Activated B cell treated with CpG ODN at 0.5 μM for 24 hours (primary cell): ENCODE data around the gene MAPK13. TPM values are rescaled to one million over a fixed set of nuclear protein-coding genes. Genes with fewer than 3 reads are reported as not detected.
A peak's percentile ranks its signal among the peaks of the same experiment; 100 is the strongest.

ENCODE experiments used
- ATAC-seq: fragments of 200-7000 bp; cut with Tn5 transposase; one replicate; pipeline ENCODE4 v1.10.0; 2021; ENCODE audit warnings: low read depth, mild to moderate bottlenecking, moderate library complexity
- CTCF ChIA-PET: fragments of 350-600 bp; sonication (Branson Sonifier 250); formaldehyde crosslinking; loops from one replicate; lab custom pipeline; 2021; ENCODE audit warnings: antibody characterized with exemption; lab: Charles Lee
- POLR2A ChIA-PET: fragments of 350-600 bp; sonication (Branson Sonifier 250); formaldehyde crosslinking; loops from one replicate; lab custom pipeline; 2021; ENCODE audit warnings: antibody characterized with exemption; lab: Charles Lee
- DNase-seq: peaks from one replicate; pipeline ENCODE4 v3.0.0; 2022
- H3K27ac Mint-ChIP-seq: one replicate; pipeline ENCODE4 v1.8.0; 2020; ENCODE audit warnings: mixed read lengths
- H3K27me3 Mint-ChIP-seq: one replicate; pipeline ENCODE4 v1.8.0; 2021; ENCODE audit warnings: mixed read lengths
- H3K36me3 Mint-ChIP-seq: one replicate; pipeline ENCODE4 v1.8.0; 2021; ENCODE audit warnings: low read depth, mixed read lengths
- H3K4me1 Mint-ChIP-seq: one replicate; pipeline ENCODE4 v1.8.0; 2021; ENCODE audit warnings: mixed read lengths
- H3K4me3 Mint-ChIP-seq: one replicate; pipeline ENCODE4 v1.8.0; 2020; ENCODE audit warnings: mild to moderate bottlenecking, mixed read lengths
- H3K9me3 Mint-ChIP-seq: one replicate; pipeline ENCODE4 v1.8.0; 2020; ENCODE audit warnings: mixed read lengths
- intact Hi-C: fragments of 100-400 bp; cut with micrococcal nuclease; formaldehyde crosslinking; loops from one replicate; pipeline ENCODE4 v1.15.1; 2024
- total RNA-seq: library from RNA; stranded (reverse); gene quantifications from 2 replicates; pipeline ENCODE4 v1.2.3, GENCODE V29; 2022
- TF ChIP-seq, protein P1 (sequence below): fragments of 200-600 bp; IDR thresholded peaks from one replicate; pipeline ENCODE4 v1.8.0; 2022; ENCODE audit warnings: antibody characterized with exemption, mild to moderate bottlenecking

MAPK13 gene
- total RNA-seq, 1 donor from 2014 or later, result 22.7 TPM

DNA sequence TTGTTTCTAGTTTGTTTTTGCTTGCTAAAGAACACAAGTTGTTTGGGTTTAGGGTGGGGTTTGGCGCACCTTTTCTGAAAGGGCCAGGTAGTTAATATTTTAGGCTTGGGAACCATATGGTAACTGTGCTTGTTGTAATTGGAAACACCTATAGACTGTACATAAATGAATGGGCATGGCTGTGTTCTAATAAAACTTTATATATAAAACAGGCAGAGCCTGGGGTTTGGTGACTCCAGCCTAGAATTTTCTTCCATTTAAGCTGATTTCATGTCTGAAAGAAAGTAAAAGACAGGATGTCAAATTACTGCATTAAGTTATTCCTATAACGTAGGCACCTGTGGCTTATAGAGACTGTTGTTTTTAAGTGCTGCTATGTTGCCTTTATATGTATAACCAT is 36.1 kb upstream of the MAPK13 start:
- Mint-ChIP-seq H3K9me3 (no peaks in the 10 kb centered on the region), H3K4me1 (peaks cover 26% of the 10 kb centered on the region), H3K27me3 (no peaks in the 10 kb centered on the region), H3K4me3 (no peak overlapping the region), H3K36me3 (peaks cover 30% of the 10 kb centered on the region), H3K27ac (no peak overlapping the region)
- ChIA-PET POLR2A (interaction anchor here (0.8 to 3.9 kb wide), 4 partner anchors 19 to 67 kb away, joined by 3 to 31 read pairs (median 4); partner anchors contain the start of gene MAPK14), CTCF (interaction anchor here (0.7 to 4.3 kb wide), 22 partner anchors 9 to 357 kb away, joined by 3 to 83 read pairs (median 6); partner anchors contain the start of genes ARMC12, BRPF3, MAPK13 and MAPK14)
- DNase-seq (no peak), ATAC-seq (no peak)
- TF ChIP-seq, protein P1, sequence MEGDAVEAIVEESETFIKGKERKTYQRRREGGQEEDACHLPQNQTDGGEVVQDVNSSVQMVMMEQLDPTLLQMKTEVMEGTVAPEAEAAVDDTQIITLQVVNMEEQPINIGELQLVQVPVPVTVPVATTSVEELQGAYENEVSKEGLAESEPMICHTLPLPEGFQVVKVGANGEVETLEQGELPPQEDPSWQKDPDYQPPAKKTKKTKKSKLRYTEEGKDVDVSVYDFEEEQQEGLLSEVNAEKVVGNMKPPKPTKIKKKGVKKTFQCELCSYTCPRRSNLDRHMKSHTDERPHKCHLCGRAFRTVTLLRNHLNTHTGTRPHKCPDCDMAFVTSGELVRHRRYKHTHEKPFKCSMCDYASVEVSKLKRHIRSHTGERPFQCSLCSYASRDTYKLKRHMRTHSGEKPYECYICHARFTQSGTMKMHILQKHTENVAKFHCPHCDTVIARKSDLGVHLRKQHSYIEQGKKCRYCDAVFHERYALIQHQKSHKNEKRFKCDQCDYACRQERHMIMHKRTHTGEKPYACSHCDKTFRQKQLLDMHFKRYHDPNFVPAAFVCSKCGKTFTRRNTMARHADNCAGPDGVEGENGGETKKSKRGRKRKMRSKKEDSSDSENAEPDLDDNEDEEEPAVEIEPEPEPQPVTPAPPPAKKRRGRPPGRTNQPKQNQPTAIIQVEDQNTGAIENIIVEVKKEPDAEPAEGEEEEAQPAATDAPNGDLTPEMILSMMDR, result no peak
- intact Hi-C loops, result loop anchor here (10.0 kb wide), 1 partner anchor 169 kb away; the partner anchor contains the start of gene SRPK1

DNA sequence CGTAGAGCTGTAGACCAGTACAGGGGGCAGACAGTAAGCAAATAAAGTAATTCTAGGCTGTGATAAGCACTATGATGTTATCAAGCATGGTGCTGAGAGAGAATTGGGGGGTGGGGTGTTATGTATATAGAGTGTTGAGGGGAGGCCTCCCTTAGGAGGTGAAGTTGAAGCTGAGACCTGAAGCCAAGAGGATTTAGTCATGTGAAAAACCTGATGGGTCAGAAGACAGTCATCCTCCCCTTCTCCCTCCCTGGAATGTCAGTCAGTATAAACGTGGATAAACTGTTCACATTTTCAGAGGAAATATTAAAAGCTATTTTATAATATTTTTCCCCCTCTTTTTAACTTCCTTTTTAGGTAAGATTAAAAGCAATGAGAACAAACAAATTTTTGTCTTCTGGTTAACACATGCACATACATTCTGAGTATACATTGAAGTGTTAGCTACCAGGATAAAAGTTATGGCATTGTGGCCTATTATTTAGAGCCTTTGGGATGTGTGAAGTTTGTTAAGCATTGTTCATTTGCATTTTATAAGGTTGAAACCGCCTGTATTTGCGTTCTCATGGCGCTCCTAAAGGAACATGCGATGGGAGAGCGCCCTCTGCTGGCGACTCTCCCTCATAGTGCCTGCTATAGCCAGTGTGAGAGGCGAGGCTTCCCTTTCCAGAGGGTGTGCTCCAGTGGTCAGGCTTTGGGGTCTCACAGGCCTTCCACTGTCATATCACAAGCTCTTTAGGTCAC is 35.4 kb upstream of the MAPK13 start:
- Mint-ChIP-seq H3K4me1 (peaks cover 33% of the 10 kb centered on the region), H3K4me3 (no peak overlapping the region), H3K9me3 (no peaks in the 10 kb centered on the region), H3K36me3 (peaks cover 30% of the 10 kb centered on the region), H3K27me3 (no peaks in the 10 kb centered on the region), H3K27ac (peak overlapping the region; percentile 30)
- ATAC-seq (peak; percentile 93), DNase-seq (peak; percentile 70)
- intact Hi-C loops, result loop anchor here (1.0 to 10.0 kb wide), 6 partner anchors 28 to 573 kb away; partner anchors contain the start of genes ARMC12, BRPF3, MAPK14 and SRPK1
- TF ChIP-seq, protein P1, result peak; percentile 32
- CTCF ChIA-PET, result interaction anchor here (0.7 to 4.3 kb wide), 32 partner anchors 9 to 361 kb away, joined by 3 to 83 read pairs (median 4); partner anchors contain the start of genes ARMC12, BRPF3, MAPK13 and MAPK14
- POLR2A ChIA-PET, result interaction anchor here (0.6 to 3.9 kb wide), 6 partner anchors 9 to 385 kb away, joined by 3 to 31 read pairs (median 3); partner anchors contain the start of gene MAPK14

DNA sequence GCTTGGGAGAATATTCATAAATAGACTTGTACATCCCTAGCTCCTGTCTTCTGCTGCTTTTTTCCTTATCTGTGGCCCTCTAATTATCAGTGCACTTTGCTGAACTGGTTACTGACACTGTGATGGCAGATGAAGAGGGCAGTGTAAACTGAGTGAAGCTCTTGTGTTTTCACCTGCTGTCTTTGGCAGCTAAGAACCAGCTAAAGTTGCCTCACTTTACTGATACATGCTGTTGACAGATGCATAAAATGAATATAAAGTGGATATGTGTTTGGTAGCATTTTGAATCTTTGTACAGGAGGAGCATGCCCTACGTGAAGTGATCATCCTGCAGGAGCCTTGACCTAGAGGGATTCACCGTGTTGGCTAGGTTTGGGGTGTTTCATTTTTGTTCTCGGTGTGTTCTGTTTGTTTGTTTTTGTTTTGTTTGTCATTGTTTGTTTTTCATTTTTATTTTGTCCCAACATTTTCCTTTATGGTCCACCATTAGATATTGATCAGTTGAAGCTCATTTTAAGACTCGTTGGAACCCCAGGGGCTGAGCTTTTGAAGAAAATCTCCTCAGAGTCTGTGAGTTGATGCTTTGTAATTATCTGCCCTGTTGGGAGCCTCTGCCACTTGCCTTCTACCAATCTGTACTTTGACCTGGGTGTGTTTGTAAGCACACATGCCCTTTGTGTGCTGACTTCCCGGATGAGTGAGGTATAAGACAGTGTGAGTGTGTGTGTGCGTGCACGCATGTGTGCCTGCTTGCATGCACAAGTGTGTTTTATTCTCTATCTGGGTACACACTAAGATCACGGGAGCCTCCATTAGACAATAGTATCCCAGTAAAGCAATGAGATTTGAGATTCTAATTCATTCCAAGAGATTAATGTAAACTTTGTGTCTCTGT is 34.6 kb upstream of the MAPK13 start:
- TF ChIP-seq, protein P1, result no peak
- intact Hi-C loops, result loop anchor here (1.0 to 10.0 kb wide), 6 partner anchors 28 to 573 kb away; partner anchors contain the start of genes ARMC12, BRPF3, MAPK14 and SRPK1

DNA sequence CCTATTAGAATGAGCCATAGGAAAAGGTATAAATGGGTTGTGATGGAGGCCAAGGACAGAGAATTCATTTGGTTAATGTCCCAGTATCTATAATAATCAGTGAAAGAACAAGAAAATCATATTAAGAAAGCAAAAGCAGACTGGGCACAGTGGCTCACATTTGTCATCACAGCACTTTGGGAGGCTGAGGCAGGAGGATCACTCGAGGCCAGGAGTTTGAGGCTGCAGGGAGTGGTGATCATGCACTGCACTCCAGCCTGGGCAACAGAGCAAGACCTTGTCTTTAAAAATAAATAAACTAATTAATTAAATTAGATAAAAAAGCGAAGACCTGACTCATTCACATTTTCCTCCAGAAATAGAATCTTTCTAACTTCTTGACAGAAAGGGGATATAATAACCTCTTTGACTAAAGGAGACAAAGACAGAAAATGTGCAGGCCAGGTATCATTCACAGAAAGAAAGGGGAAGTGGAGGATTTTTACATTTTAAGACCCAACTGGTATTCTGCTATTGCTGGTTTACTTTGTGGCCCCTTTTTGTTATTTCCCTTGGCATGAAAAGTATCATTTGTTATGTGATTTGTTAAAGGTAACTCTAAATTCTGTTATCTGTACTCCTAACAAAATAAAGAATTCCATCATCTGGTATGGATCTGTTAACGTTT is 31.9 kb upstream of the MAPK13 start:
- no peak for DNase-seq
- ChIA-PET POLR2A (interaction anchor here (1.0 kb wide), 1 partner anchor 31 kb away, joined by 3 read pairs; no protein-coding TSS in a partner anchor), CTCF (interaction anchor here (1.0 to 4.3 kb wide), 3 partner anchors 23 to 97 kb away, joined by 4 to 83 read pairs (median 4); partner anchors contain the start of genes MAPK14 and SLC26A8)
- intact Hi-C loops, result loop anchor here (5.0 to 10.0 kb wide), 2 partner anchors 174 to 576 kb away; partner anchors contain the start of gene SRPK1
- Mint-ChIP-seq H3K27me3 (no peaks in the 10 kb centered on the region), H3K27ac (peak overlapping the region; percentile 50), H3K9me3 (no peaks in the 10 kb centered on the region), H3K4me1 (peaks cover 43% of the 10 kb centered on the region), H3K36me3 (peaks cover 25% of the 10 kb centered on the region), H3K4me3 (no peak overlapping the region)
- ATAC-seq, result no peak
- TF ChIP-seq, protein P1, result no peak

More for the DNA sequence above, 34.6 kb upstream of the MAPK13 start:
- H3K27ac Mint-ChIP-seq, result peak overlapping the region; percentile 30
- H3K9me3 Mint-ChIP-seq, result no peaks in the 10 kb centered on the region
- peaks cover 30% of the 10 kb centered on the region for H3K36me3 Mint-ChIP-seq
- ChIA-PET CTCF (interaction anchor here (0.8 to 4.3 kb wide), 27 partner anchors 8 to 362 kb away, joined by 3 to 83 read pairs (median 4); partner anchors contain the start of genes ARMC12, BRPF3, MAPK13 and MAPK14), POLR2A (interaction anchor here (0.6 to 3.9 kb wide), 4 partner anchors 8 to 384 kb away, joined by 3 to 31 read pairs (median 6); partner anchors contain the start of gene MAPK14)
- peak; percentile 17 for ATAC-seq
- no peak overlapping the region for H3K4me3 Mint-ChIP-seq
- no peak for DNase-seq
- no peaks in the 10 kb centered on the region for H3K27me3 Mint-ChIP-seq
- H3K4me1 Mint-ChIP-seq, result peaks cover 39% of the 10 kb centered on the region
